ENCODE measurements around the gene MYCL. TPM values are rescaled to one million over a fixed set of nuclear protein-coding genes. Genes with fewer than 3 reads are reported as not detected.

Gene MYCL
- total RNA-seq, 1 experiment from 2014 or later, result 7.8 TPM

- H3K4me1 ChIP-seq, result peaks cover 12% of the 10 kb centered on the region
- no peak for TF ChIP-seq CTCF (IDR thresholded peaks at IDR 0.05; ENCODE audit: insufficient read depth in 1 of 2, low read depth in 1 of 2, low read length in 1 of 2, severe bottlenecking in 1 of 2, unreplicated experiment in 1 of 2)
- H3K27me3 ChIP-seq (replicated peaks; ENCODE audit: control insufficient read depth, insufficient read depth, low read length), result no peaks in the 10 kb centered on the region
- H3K36me3 ChIP-seq (ENCODE audit: control insufficient read depth, insufficient read depth, low read length), result no peaks in the 10 kb centered on the region
- BruUV-seq (replicated peaks), result no TSS peak
- H3K27ac Mint-ChIP-seq (ENCODE audit: unreplicated experiment), result no peak overlapping the region
- CTCF ChIA-PET, result interaction anchor here (1.4 to 2.7 kb wide), 2 partner anchors 84 to 86 kb away, joined by 3 to 32 read pairs; no protein-coding TSS in a partner anchor
- H3K36me3 Mint-ChIP-seq (ENCODE audit: insufficient read depth, unreplicated experiment), result peaks cover 5% of the 10 kb centered on the region
- peak in 1 of 2 experiments; percentile 40 for DNase-seq
- intact Hi-C loops (cut with micrococcal nuclease; ENCODE audit: unreplicated experiment), result no loop called here
- H3K4me3 ChIP-seq (ENCODE audit: low read depth, low read length), result peak overlapping the region; percentile 68
- POLR2A ChIA-PET, result interaction anchor here (0.6 kb wide), 2 partner anchors 112 to 399 kb away, joined by 3 read pairs; partner anchors contain the start of gene BMP8B
- H3K9me3 ChIP-seq, result no peaks in the 10 kb centered on the region
- peak overlapping the region; percentile 76 for H3K4me3 Mint-ChIP-seq (ENCODE audit: unreplicated experiment)
- H3K27me3 Mint-ChIP-seq (ENCODE audit: insufficient read depth, unreplicated experiment), result no peaks in the 10 kb centered on the region
- no peaks in the 10 kb centered on the region for H3K4me1 Mint-ChIP-seq (ENCODE audit: low read depth, unreplicated experiment)
- H3K9me3 Mint-ChIP-seq (ENCODE audit: unreplicated experiment), result no peaks in the 10 kb centered on the region
Measured at GRCh38 chr1:39900662-39901463, 854 bp downstream of the MYCL start.

GRCh38 chr1:39899611-39900538 is 1.8 kb downstream of the MYCL start:
- no peak for DNase-seq
- CTCF ChIA-PET, result no interaction called here
- BruUV-seq (replicated peaks), result TSS peak; percentile 24
- H3K36me3 Mint-ChIP-seq (ENCODE audit: insufficient read depth, unreplicated experiment), result peaks cover 5% of the 10 kb centered on the region
- Histone ChIP-seq H3K27me3 (replicated peaks; ENCODE audit: control insufficient read depth, insufficient read depth, low read length) (no peaks in the 10 kb centered on the region), H3K36me3 (ENCODE audit: control insufficient read depth, insufficient read depth, low read length) (no peaks in the 10 kb centered on the region), H3K9me3 (no peaks in the 10 kb centered on the region), H3K4me3 (ENCODE audit: low read depth, low read length) (peak overlapping the region; percentile 68), H3K4me1 (peaks cover 12% of the 10 kb centered on the region)
- intact Hi-C loops (cut with micrococcal nuclease; ENCODE audit: unreplicated experiment), result no loop called here
- no peak for TF ChIP-seq CTCF (IDR thresholded peaks at IDR 0.05; ENCODE audit: insufficient read depth in 1 of 2, low read depth in 1 of 2, low read length in 1 of 2, severe bottlenecking in 1 of 2, unreplicated experiment in 1 of 2)
- H3K4me1 Mint-ChIP-seq (ENCODE audit: low read depth, unreplicated experiment), result no peaks in the 10 kb centered on the region
- no peak overlapping the region for H3K27ac Mint-ChIP-seq (ENCODE audit: unreplicated experiment)
- H3K9me3 Mint-ChIP-seq (ENCODE audit: unreplicated experiment), result no peaks in the 10 kb centered on the region
- H3K4me3 Mint-ChIP-seq (ENCODE audit: unreplicated experiment), result peak overlapping the region; percentile 76
- H3K27me3 Mint-ChIP-seq (ENCODE audit: insufficient read depth, unreplicated experiment), result no peaks in the 10 kb centered on the region
- POLR2A ChIA-PET, result interaction anchor here (0.6 kb wide), 1 partner anchor 400 kb away, joined by 3 read pairs; no protein-coding TSS in a partner anchor
